ENCODE results near the gene DTX3. TPM values are rescaled to one million over a fixed set of nuclear protein-coding genes. Genes with fewer than 3 reads are reported as not detected.

The DTX3 gene
- total RNA-seq, 4 donors from 2014 or later: 4.2 to 15.7 (median 11.5) TPM

GRCh38 chr12:57575771-57576612 is 28.6 kb upstream of the DTX3 start:
- Histone ChIP-seq H3K36me3 (no peaks in the 10 kb centered on the region), H3K4me1 (no peaks in the 10 kb centered on the region), H3K27ac (no peak overlapping the region), H3K4me3 (no peak overlapping the region), H3K27me3 (no peaks in the 10 kb centered on the region), H3K9me3 (no peaks in the 10 kb centered on the region)
- peak in 1 of 3 donors; percentile 51 for DNase-seq
- no peak for TF ChIP-seq POLR2A (IDR thresholded peaks at IDR 0.05)
- TF ChIP-seq, protein P1, sequence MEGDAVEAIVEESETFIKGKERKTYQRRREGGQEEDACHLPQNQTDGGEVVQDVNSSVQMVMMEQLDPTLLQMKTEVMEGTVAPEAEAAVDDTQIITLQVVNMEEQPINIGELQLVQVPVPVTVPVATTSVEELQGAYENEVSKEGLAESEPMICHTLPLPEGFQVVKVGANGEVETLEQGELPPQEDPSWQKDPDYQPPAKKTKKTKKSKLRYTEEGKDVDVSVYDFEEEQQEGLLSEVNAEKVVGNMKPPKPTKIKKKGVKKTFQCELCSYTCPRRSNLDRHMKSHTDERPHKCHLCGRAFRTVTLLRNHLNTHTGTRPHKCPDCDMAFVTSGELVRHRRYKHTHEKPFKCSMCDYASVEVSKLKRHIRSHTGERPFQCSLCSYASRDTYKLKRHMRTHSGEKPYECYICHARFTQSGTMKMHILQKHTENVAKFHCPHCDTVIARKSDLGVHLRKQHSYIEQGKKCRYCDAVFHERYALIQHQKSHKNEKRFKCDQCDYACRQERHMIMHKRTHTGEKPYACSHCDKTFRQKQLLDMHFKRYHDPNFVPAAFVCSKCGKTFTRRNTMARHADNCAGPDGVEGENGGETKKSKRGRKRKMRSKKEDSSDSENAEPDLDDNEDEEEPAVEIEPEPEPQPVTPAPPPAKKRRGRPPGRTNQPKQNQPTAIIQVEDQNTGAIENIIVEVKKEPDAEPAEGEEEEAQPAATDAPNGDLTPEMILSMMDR (IDR thresholded peaks at IDR 0.05): no peak

GRCh38 chr12:57576613-57577160 is 27.9 kb upstream of the DTX3 start:
- no peaks in the 10 kb centered on the region for H3K27me3 ChIP-seq
- no peak for TF ChIP-seq POLR2A (IDR thresholded peaks at IDR 0.05)
- TF ChIP-seq, protein P1 (IDR thresholded peaks at IDR 0.05): no peak
- no peak for DNase-seq
- H3K36me3 ChIP-seq: no peaks in the 10 kb centered on the region
- H3K4me3 ChIP-seq: no peak overlapping the region
- H3K27ac ChIP-seq: no peak overlapping the region
- no peaks in the 10 kb centered on the region for H3K4me1 ChIP-seq
- H3K9me3 ChIP-seq: no peaks in the 10 kb centered on the region

DNA sequence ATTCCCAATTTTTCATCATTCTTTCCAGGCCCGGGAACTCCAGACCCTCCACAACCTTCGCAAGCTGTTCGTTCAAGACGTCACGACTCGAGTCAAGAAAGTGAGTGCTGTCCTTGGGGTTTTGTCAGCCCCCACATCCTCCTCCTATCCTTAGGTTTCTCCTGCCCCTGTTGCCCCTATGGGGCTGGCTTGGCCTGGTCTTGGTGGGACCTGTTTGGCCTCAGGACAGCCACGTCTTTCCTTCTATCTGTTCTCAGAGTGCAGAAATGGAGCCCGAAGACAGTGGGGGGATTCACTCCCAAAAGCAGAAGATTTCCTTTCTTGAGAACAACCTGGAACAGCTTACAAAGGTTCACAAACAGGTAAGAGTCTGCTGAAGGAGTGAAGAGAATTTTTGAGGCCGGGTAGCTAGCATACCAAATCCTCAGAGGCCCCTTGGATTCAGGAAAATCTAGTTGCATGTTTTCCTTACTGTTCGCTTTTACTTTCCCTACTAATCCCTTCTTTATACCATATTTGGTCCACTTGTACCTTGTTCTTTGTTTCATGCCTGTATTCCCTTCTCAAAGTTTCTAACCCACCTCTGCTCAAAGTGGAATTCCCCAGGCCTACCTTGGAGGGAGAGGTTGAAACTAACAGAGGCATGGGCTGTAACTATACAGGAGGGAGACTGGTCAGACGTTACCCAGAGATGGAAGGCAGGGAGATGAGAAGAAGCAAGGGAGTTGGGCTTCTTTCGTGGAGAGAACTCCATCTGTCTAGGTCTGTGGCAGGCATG is 26.5 kb upstream of the DTX3 start:
- H3K27ac ChIP-seq: no peak overlapping the region
- no peak for TF ChIP-seq POLR2A (IDR thresholded peaks at IDR 0.05)
- TF ChIP-seq, protein P1 (IDR thresholded peaks at IDR 0.05): no peak
- no peaks in the 10 kb centered on the region for H3K4me1 ChIP-seq
- no peaks in the 10 kb centered on the region for H3K9me3 ChIP-seq
- H3K27me3 ChIP-seq: no peaks in the 10 kb centered on the region
- no peak for DNase-seq
- H3K36me3 ChIP-seq: no peaks in the 10 kb centered on the region
- H3K4me3 ChIP-seq: no peak overlapping the region

GRCh38 chr12:57579011-57579410 is 25.6 kb upstream of the DTX3 start:
- Histone ChIP-seq H3K27me3 (no peaks in the 10 kb centered on the region), H3K4me1 (no peaks in the 10 kb centered on the region), H3K9me3 (no peaks in the 10 kb centered on the region), H3K27ac (no peak overlapping the region), H3K36me3 (no peaks in the 10 kb centered on the region), H3K4me3 (no peak overlapping the region)
- TF ChIP-seq, protein P1 (IDR thresholded peaks at IDR 0.05): no peak
- no peak for TF ChIP-seq POLR2A (IDR thresholded peaks at IDR 0.05)
- no peak for DNase-seq

- no peak overlapping the region for H3K4me3 ChIP-seq
- no peak overlapping the region for H3K27ac ChIP-seq
- DNase-seq: no peak
- no peak for TF ChIP-seq POLR2A (IDR thresholded peaks at IDR 0.05)
- TF ChIP-seq, protein P1 (IDR thresholded peaks at IDR 0.05): no peak
- H3K9me3 ChIP-seq: no peaks in the 10 kb centered on the region
- H3K36me3 ChIP-seq: no peaks in the 10 kb centered on the region
- no peaks in the 10 kb centered on the region for H3K4me1 ChIP-seq
- H3K27me3 ChIP-seq: no peaks in the 10 kb centered on the region
Observed at GRCh38 chr12:57579677-57580465, 24.8 kb upstream of the DTX3 start.
